Lower leg skin (tissue), 3 donors: ENCODE results near the gene TUBB2B.

Source experiments
- POLR2A ChIP-seq, 2 donors: fragments of 450-650 bp; IDR thresholded peaks; one replicate each; pipeline ENCODE4 v1.6.1; 2016 to 2017; ENCODE audit warnings: antibody characterized with exemption in 2 of 2, mild to moderate bottlenecking in 1 of 2, moderate library complexity in 1 of 2
- TF ChIP-seq, protein P1 (sequence below), 3 donors: fragments of 450-650 bp; IDR thresholded peaks; one replicate each; pipeline ENCODE4 v1.5.1; 2016; ENCODE audit warnings: antibody characterized with exemption in 3 of 3, mild to moderate bottlenecking in 3 of 3, moderate library complexity in 2 of 3

DNA sequence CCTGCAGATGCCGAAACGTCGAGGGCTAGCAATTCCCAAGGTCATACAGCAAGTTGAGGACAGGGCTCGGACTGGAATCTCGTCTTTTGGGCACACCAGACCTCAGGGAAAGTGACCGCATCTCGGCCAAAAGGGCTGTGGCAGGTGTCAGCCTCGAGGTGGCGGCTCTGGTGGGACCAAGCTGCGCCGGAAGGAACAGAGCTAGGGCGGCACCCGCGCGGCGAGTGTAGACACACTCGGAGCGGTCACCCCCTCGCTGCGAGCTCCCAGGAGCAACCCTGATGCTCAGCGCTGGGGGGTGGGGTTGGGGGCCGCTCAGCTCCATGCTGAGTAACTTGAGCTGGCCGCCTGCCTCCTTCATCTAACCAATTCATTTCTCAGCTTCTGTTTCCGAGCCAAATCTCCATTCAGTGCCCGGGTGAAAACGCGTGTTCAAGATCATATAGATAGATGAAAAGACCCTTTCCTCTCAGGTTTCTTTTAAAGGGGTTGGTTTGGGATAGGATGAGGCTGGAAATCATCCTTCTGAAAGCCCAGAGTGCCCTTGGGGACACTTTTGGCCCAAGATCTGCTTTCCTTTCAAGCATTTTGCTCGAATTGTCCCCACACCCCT, 2.2 kb upstream of the TUBB2B start:
- TF ChIP-seq, protein P1, sequence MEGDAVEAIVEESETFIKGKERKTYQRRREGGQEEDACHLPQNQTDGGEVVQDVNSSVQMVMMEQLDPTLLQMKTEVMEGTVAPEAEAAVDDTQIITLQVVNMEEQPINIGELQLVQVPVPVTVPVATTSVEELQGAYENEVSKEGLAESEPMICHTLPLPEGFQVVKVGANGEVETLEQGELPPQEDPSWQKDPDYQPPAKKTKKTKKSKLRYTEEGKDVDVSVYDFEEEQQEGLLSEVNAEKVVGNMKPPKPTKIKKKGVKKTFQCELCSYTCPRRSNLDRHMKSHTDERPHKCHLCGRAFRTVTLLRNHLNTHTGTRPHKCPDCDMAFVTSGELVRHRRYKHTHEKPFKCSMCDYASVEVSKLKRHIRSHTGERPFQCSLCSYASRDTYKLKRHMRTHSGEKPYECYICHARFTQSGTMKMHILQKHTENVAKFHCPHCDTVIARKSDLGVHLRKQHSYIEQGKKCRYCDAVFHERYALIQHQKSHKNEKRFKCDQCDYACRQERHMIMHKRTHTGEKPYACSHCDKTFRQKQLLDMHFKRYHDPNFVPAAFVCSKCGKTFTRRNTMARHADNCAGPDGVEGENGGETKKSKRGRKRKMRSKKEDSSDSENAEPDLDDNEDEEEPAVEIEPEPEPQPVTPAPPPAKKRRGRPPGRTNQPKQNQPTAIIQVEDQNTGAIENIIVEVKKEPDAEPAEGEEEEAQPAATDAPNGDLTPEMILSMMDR (IDR thresholded peaks at IDR 0.05) = no peak
- no peak for TF ChIP-seq POLR2A (IDR thresholded peaks at IDR 0.05)
